ENCODE measurements around the gene GNAI2. TPM values are rescaled to one million over a fixed set of nuclear protein-coding genes. Genes with fewer than 3 reads are reported as not detected.

Gene GNAI2
- total and polyA plus RNA-seq, 8 donors: 259 to 381 (median 269) TPM

DNA sequence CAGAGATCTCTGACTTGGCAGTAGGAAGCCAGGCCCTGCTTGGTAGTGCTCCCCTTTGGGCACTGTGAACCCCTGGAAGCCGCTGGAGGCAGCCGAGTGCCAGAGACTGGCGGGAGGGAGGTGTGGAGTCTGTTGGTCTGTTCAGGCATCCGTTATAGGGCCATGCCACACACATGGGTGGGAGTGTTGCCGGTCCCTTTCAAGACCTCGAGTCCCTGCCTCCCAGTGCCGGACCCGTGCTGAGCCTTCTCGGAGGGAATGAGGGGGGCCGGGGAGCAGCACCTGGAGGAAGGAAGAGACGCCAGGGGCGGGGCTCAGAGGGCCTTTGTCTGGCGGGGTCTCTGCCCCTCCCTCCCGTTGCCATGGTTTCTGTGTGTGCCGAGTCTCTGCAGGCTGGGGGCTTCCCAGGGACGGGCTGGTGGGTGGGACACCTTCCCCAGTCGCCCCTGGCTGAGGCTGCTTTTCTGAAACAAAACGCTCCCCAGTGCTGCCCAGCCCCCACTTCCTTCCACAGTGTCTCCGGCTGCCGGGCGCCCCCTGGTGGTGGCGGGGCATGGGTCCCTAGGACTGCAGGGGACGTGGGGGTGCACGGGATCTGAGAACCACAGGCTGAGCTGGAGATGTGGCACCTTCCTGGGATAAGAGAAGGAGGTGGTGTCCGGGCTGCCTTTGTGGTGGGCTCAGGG lies 10.0 kb downstream of the GNAI2 start:
- intact Hi-C loops (cut with DNase I): no loop called here

DNA sequence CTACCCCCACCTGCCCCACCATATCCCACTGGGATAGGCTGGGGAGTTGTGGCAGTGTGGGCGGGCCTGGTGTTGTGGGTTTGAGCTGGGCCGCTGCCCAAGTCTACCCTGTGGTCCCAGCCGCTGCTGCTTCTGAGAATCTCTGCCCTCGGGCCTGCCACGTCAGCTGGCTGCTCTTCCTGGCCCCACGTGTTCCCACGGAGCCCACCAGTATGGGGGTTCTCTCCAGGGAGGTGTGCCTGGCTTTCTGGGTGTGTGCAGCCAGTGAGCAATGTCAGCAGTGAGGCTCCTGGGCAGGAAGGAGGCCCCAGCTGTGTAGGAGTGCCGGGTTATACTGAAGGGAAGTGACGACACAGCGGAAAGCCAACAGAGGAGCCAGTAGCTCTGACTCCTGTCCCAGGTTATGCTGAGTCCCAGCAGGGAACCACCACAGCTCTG lies 10.5 kb downstream of the GNAI2 start:
- no peaks in the 10 kb centered on the region for H3K27me3 ChIP-seq
- H3K4me1 ChIP-seq: peaks cover 70 to 100% of the 10 kb centered on the region in 2 donors
- peak in 2 of 4 donors; percentile 66 to 79 for DNase-seq
- peaks cover 0 to 36% of the 10 kb centered on the region in 2 donors for H3K36me3 ChIP-seq
- intact Hi-C loops (cut with DNase I): no loop called here
- H3K4me3 ChIP-seq: peak overlapping the region in 1 of 2 donors; percentile 48
- H3K27ac ChIP-seq: peak overlapping the region; percentile 85 to 98
- TF ChIP-seq, protein P1, sequence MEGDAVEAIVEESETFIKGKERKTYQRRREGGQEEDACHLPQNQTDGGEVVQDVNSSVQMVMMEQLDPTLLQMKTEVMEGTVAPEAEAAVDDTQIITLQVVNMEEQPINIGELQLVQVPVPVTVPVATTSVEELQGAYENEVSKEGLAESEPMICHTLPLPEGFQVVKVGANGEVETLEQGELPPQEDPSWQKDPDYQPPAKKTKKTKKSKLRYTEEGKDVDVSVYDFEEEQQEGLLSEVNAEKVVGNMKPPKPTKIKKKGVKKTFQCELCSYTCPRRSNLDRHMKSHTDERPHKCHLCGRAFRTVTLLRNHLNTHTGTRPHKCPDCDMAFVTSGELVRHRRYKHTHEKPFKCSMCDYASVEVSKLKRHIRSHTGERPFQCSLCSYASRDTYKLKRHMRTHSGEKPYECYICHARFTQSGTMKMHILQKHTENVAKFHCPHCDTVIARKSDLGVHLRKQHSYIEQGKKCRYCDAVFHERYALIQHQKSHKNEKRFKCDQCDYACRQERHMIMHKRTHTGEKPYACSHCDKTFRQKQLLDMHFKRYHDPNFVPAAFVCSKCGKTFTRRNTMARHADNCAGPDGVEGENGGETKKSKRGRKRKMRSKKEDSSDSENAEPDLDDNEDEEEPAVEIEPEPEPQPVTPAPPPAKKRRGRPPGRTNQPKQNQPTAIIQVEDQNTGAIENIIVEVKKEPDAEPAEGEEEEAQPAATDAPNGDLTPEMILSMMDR (IDR thresholded peaks at IDR 0.05): peak in 1 of 2 donors; percentile 70
- peak; percentile 42 for ATAC-seq
- no peaks in the 10 kb centered on the region for H3K9me3 ChIP-seq

More for the DNA sequence above, 10.0 kb downstream of the GNAI2 start:
- peaks cover 0 to 37% of the 10 kb centered on the region in 2 donors for H3K36me3 ChIP-seq
- ATAC-seq: peak; percentile 86
- no peaks in the 10 kb centered on the region for H3K9me3 ChIP-seq
- H3K4me3 ChIP-seq: peak overlapping the region; percentile 18 to 48
- no peaks in the 10 kb centered on the region for H3K27me3 ChIP-seq
- peak overlapping the region; percentile 85 to 98 for H3K27ac ChIP-seq
- peaks cover 76 to 100% of the 10 kb centered on the region in 2 donors for H3K4me1 ChIP-seq
- TF ChIP-seq, protein P1 (IDR thresholded peaks at IDR 0.05): peak; percentile 99
- peak; percentile 64 to 98 (median 92) for DNase-seq

DNA sequence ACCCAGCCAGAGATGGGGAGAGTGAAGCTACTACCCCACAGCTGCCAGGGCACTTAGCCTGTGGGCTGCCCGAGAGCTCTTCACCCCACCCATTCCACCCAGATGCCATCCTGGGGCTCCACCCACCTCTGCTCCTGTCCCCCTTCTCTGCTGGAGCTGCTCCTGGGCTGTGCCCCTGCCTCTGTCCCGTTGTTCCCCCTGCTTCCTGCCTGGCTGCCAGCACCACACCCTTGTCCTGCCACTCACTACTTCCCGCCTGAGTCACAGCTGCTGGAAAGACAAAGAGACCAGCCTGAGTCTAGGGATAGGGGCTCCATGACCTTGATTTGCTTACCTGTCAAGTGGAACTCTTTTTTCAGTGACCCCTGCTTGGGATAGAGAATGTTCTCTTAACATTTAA lies 12.4 kb downstream of the GNAI2 start:
- ATAC-seq (peak; percentile 43), DNase-seq (peak in 1 of 4 donors; percentile 83)
- intact Hi-C loops (cut with DNase I): no loop called here
- TF ChIP-seq, protein P1 (IDR thresholded peaks at IDR 0.05): no peak
- Histone ChIP-seq H3K9me3 (no peaks in the 10 kb centered on the region), H3K4me3 (no peak overlapping the region), H3K36me3 (peaks cover 0 to 51% of the 10 kb centered on the region in 2 donors), H3K27me3 (no peaks in the 10 kb centered on the region), H3K4me1 (peaks cover 57 to 100% of the 10 kb centered on the region in 2 donors), H3K27ac (peak overlapping the region; percentile 85 to 98)

DNA sequence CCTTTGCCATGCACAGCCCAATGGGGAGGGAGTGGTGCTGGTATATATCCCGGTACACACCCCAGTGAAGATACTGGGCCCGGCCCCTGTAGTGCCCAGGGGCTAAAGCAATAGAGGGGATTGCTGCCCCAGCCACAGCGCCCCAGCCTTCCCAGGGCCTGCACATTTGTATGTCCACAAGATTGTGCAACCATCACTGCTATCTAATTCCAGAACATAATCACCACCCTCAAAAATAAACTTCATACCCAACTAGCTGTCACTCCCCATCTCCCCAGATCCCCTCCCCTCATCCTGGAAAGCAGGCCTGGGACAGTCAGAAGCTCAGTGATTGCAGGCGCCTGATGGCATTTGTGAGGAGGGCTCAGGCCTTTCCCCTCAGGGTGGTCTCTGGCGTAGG lies 13.5 kb downstream of the GNAI2 start:
- H3K27ac ChIP-seq: peak overlapping the region; percentile 85 to 98
- DNase-seq: no peak
- TF ChIP-seq, protein P1 (IDR thresholded peaks at IDR 0.05): no peak
- H3K4me1 ChIP-seq: peaks cover 49 to 100% of the 10 kb centered on the region in 2 donors
- no peaks in the 10 kb centered on the region for H3K27me3 ChIP-seq
- intact Hi-C loops (cut with DNase I): no loop called here
- no peak overlapping the region for H3K4me3 ChIP-seq
- ATAC-seq: no peak
- H3K9me3 ChIP-seq: no peaks in the 10 kb centered on the region
- H3K36me3 ChIP-seq: peaks cover 0 to 58% of the 10 kb centered on the region in 2 donors

DNA sequence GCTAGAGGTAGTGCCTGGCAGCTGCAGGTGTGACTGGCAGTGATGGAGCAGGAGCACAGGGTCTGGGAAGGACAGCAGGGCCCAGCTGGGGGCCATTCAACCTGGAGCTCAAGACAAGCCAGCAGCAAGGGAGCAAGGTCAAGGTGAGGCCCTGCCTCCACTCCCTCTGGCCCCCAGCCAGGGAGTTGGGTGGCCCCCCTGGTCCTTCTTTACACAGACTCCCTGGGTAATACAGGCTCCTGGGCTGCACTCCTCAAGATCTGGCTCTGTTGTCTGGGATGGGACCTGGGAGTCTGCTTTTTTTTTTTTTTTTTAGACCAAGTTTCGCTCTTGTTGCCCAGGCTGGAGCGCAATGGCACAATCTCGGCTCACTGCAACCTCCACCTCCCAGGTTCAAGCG lies 14.5 kb downstream of the GNAI2 start:
- intact Hi-C loops (cut with DNase I): no loop called here
- Histone ChIP-seq H3K4me3 (no peak overlapping the region), H3K9me3 (no peaks in the 10 kb centered on the region), H3K4me1 (peaks cover 42 to 100% of the 10 kb centered on the region in 2 donors), H3K27me3 (no peaks in the 10 kb centered on the region), H3K36me3 (peaks cover 0 to 65% of the 10 kb centered on the region in 2 donors), H3K27ac (peak overlapping the region; percentile 33 to 98)
- no peak for ATAC-seq
- DNase-seq: no peak
- TF ChIP-seq, protein P1 (IDR thresholded peaks at IDR 0.05): no peak
